H9 (cell line): ENCODE data around the gene WDR54. TPM values are rescaled to one million over a fixed set of nuclear protein-coding genes. Genes with fewer than 3 reads are reported as not detected.

Experiments
- DNase-seq: peaks from one replicate; pipeline ENCODE4 v3.0.0-alpha.2; 2017
- H2AFZ ChIP-seq: one replicate; pipeline ENCODE4 v1.6.1; 2013; ENCODE audit warnings: mild to moderate bottlenecking, low read length, control low read depth, moderate library complexity
- H2AK5ac ChIP-seq: 2 replicates; pipeline ENCODE4 v1.6.1; 2013; ENCODE audit warnings: low read length, control low read depth, mixed read lengths; ENCODE audit not compliant: insufficient read length
- H2BK120ac ChIP-seq: one replicate; pipeline ENCODE4 v1.6.1; 2013; ENCODE audit warnings: low read depth, mild to moderate bottlenecking, low read length, control low read depth, inconsistent platforms; ENCODE audit not compliant: poor library complexity, severe bottlenecking
- H2BK12ac ChIP-seq: 2 replicates; pipeline ENCODE4 v1.6.1; 2013; ENCODE audit warnings: low read length, control low read depth, mixed read lengths, low read depth; ENCODE audit not compliant: insufficient read length
- H2BK15ac ChIP-seq: 2 replicates; pipeline ENCODE4 v1.6.1; 2013; ENCODE audit warnings: low read depth, low read length, control low read depth
- H2BK20ac ChIP-seq: one replicate; pipeline ENCODE4 v1.6.1; 2013; ENCODE audit warnings: low read depth, mild to moderate bottlenecking, low read length, control low read depth, inconsistent platforms; ENCODE audit not compliant: poor library complexity, severe bottlenecking
- H2BK5ac ChIP-seq: 2 replicates; pipeline ENCODE4 v1.6.1; 2013; ENCODE audit warnings: low read length, control low read depth, mixed read lengths; ENCODE audit not compliant: insufficient read length
- H3K14ac ChIP-seq: 2 replicates; pipeline ENCODE4 v1.6.1; 2013; ENCODE audit warnings: low read length, control low read depth; ENCODE audit not compliant: insufficient read depth
- H3K18ac ChIP-seq: 2 replicates; pipeline ENCODE4 v1.6.1; 2013; ENCODE audit warnings: low read depth, mild to moderate bottlenecking, mixed read lengths, low read length, control low read depth; ENCODE audit not compliant: insufficient read length
- H3K23ac ChIP-seq: 2 replicates; pipeline ENCODE4 v1.6.1; 2013; ENCODE audit warnings: low read length, control low read depth, mixed read lengths, low read depth; ENCODE audit not compliant: insufficient read length
- H3K23me2 ChIP-seq: 2 replicates; pipeline ENCODE4 v1.6.1; 2013; ENCODE audit warnings: low read depth, mild to moderate bottlenecking, mixed read lengths, low read length, control low read depth; ENCODE audit not compliant: insufficient read length, poor library complexity, severe bottlenecking
- H3K27ac ChIP-seq: 2 replicates; pipeline ENCODE4 v1.5.1; 2013; ENCODE audit warnings: low read length, control low read depth, mixed read lengths, low read depth; ENCODE audit not compliant: insufficient read length
- H3K27me3 ChIP-seq: 2 replicates; pipeline ENCODE4 v1.6.1; 2013; ENCODE audit warnings: low read length, control low read depth, inconsistent platforms; ENCODE audit not compliant: insufficient read depth
- H3K4ac ChIP-seq: 2 replicates; pipeline ENCODE4 v1.6.1; 2013; ENCODE audit warnings: low read depth, mild to moderate bottlenecking, control low read depth, inconsistent platforms, low read length, moderate library complexity
- H3K4me1 ChIP-seq: 2 replicates; pipeline ENCODE4 v1.6.1; 2013; ENCODE audit warnings: low read length, control low read depth, inconsistent platforms; ENCODE audit not compliant: insufficient read depth
- H3K4me2 ChIP-seq: 2 replicates; pipeline ENCODE4 v1.6.1; 2013; ENCODE audit warnings: low read length, control low read depth, mixed read lengths; ENCODE audit not compliant: insufficient read length, insufficient read depth
- H3K56ac ChIP-seq: 2 replicates; pipeline ENCODE4 v1.6.1; 2013; ENCODE audit warnings: low read depth, mild to moderate bottlenecking, mixed read lengths, low read length, control low read depth; ENCODE audit not compliant: insufficient read length
- H3K79me1 ChIP-seq: 2 replicates; pipeline ENCODE4 v1.6.1; 2013; ENCODE audit warnings: low read depth, mild to moderate bottlenecking, moderate library complexity, low read length, control low read depth, inconsistent platforms; ENCODE audit not compliant: insufficient read depth, poor library complexity, severe bottlenecking
- H3K79me2 ChIP-seq: 2 replicates; pipeline ENCODE4 v1.6.1; 2013; ENCODE audit warnings: low read length, control low read depth, inconsistent platforms; ENCODE audit not compliant: insufficient read depth
- H3K9ac ChIP-seq: 2 replicates; pipeline ENCODE4 v1.6.1; 2013; ENCODE audit warnings: low read length, control low read depth, mixed read lengths; ENCODE audit not compliant: insufficient read length; ENCODE audit errors: extremely low read depth
- H3K9me3 ChIP-seq: one replicate; pipeline ENCODE4 v1.6.1; 2013; ENCODE audit warnings: low read depth, low read length, inconsistent platforms; ENCODE audit not compliant: control insufficient read depth
- H3T11ph ChIP-seq: one replicate; pipeline ENCODE4 v1.6.1; 2013; ENCODE audit warnings: mild to moderate bottlenecking, low read length, control low read depth, inconsistent platforms
- H4K20me1 ChIP-seq: one replicate; pipeline ENCODE4 v1.6.1; 2013; ENCODE audit not compliant: control insufficient read depth, insufficient read length, insufficient read depth
- H4K5ac ChIP-seq: 2 replicates; pipeline ENCODE4 v1.6.1; 2013; ENCODE audit warnings: low read depth, mild to moderate bottlenecking, mixed read lengths, low read length, control low read depth; ENCODE audit not compliant: insufficient read length
- H4K8ac ChIP-seq: replicated peaks from 2 replicates; pipeline ENCODE4 v1.6.1; 2013; ENCODE audit warnings: low read length, control low read depth, mixed read lengths, low read depth; ENCODE audit not compliant: insufficient read length
- H4K91ac ChIP-seq: 2 replicates; pipeline ENCODE4 v1.6.1; 2013; ENCODE audit warnings: low read depth, mild to moderate bottlenecking, moderate library complexity, mixed read lengths, low read length, control low read depth; ENCODE audit not compliant: insufficient read length
- H3K27ac Mint-ChIP-seq, 3 experiments: 2 replicates in 2 of 3; 3 replicates in 1 of 3; pipeline ENCODE4 v1.8.0; 2020 to 2021; ENCODE audit warnings: mixed read lengths in 3 of 3, mild to moderate bottlenecking in 1 of 3, moderate library complexity in 1 of 3
- H3K27me3 Mint-ChIP-seq: 2 replicates; pipeline ENCODE4 v1.8.0; 2021; ENCODE audit warnings: low read depth, mild to moderate bottlenecking, moderate library complexity, mixed read lengths
- H3K36me3 Mint-ChIP-seq, 3 experiments: 2 replicates in 2 of 3; 3 replicates in 1 of 3; pipeline ENCODE4 v1.8.0; 2020 to 2021; ENCODE audit warnings: low read depth in 3 of 3, mixed read lengths in 3 of 3; ENCODE audit not compliant: insufficient read depth in 1 of 3
- H3K4me1 Mint-ChIP-seq, 2 experiments: 2 replicates each; pipeline ENCODE4 v1.8.0; 2020; ENCODE audit warnings: mixed read lengths in 2 of 2
- H3K4me3 Mint-ChIP-seq, 2 experiments: 2 replicates in 1 of 2; 3 replicates in 1 of 2; pipeline ENCODE4 v1.8.0; 2020 to 2021; ENCODE audit warnings: mild to moderate bottlenecking in 2 of 2, mixed read lengths in 2 of 2, moderate library complexity in 1 of 2
- H3K9me3 Mint-ChIP-seq, 2 experiments: 2 replicates in 1 of 2; 3 replicates in 1 of 2; pipeline ENCODE4 v1.8.0; 2020; ENCODE audit warnings: mild to moderate bottlenecking in 2 of 2, mixed read lengths in 2 of 2, moderate library complexity in 1 of 2
- whole genome bisulfite sequencing: extraction: QIAGEN DNeasy Blood & Tissue Kit; methylation state at CpG from one replicate; pipeline ENCODE4 v1.1.7; 2013; ENCODE audit warnings: missing lambda C conversion rate, low lambda C conversion rate, mixed read lengths; ENCODE audit not compliant: insufficient read length; ENCODE audit errors: extremely low coverage; 5-methylcytosine and 5-hydroxymethylcytosine counted together
- total RNA-seq: library from RNA; stranded (reverse); gene quantifications from 2 replicates; pipeline ENCODE4 v1.2.1, GENCODE V29; 2021
- TF ChIP-seq, protein P1 (sequence below): fragments of 200-600 bp; sonication (generic); conservative IDR thresholded peaks from 3 replicates; pipeline ENCODE4 v1.8.0; 2021; ENCODE audit warnings: antibody characterized with exemption, mild to moderate bottlenecking

WDR54 gene
- total RNA-seq, 1 experiment from 2014 or later = 66.4 TPM

GRCh38 chr2:74415762-74416395, 5.7 kb upstream of the WDR54 start:
- no peak overlapping the region for H3K23ac ChIP-seq
- H4K8ac ChIP-seq = no peak overlapping the region
- H2BK5ac ChIP-seq = no peak overlapping the region
- no peak overlapping the region for H3K27ac ChIP-seq
- no peak overlapping the region; the same call in 1 of the 2 replicates for H3K14ac ChIP-seq
- no peak for DNase-seq
- H3K27ac Mint-ChIP-seq = no peak overlapping the region
- H3K18ac ChIP-seq = no peak overlapping the region
- WGBS = no CpG with 5 or more reads among the region's 35 CpGs
- H2AFZ ChIP-seq = no peak overlapping the region
- peaks cover 0 to 14% of the 10 kb centered on the region in 2 experiments; a peak in 2 of 4 replicates for H3K4me1 Mint-ChIP-seq
- no peak overlapping the region for H3K4me3 Mint-ChIP-seq
- no peak overlapping the region for H3K56ac ChIP-seq
- H2BK20ac ChIP-seq = no peak overlapping the region
- no peak overlapping the region for H2BK15ac ChIP-seq
- H2AK5ac ChIP-seq = no peak overlapping the region
- no peaks in the 10 kb centered on the region for H3K9me3 ChIP-seq
- H3K4me2 ChIP-seq = no peak overlapping the region
- H3T11ph ChIP-seq = no peak overlapping the region
- H4K20me1 ChIP-seq = no peaks in the 10 kb centered on the region
- no peaks in the 10 kb centered on the region for H3K27me3 ChIP-seq
- no peak overlapping the region for H4K5ac ChIP-seq
- no peaks in the 10 kb centered on the region for H3K79me2 ChIP-seq
- no peaks in the 10 kb centered on the region for H3K9me3 Mint-ChIP-seq
- no peak overlapping the region for H4K91ac ChIP-seq
- TF ChIP-seq, protein P1, sequence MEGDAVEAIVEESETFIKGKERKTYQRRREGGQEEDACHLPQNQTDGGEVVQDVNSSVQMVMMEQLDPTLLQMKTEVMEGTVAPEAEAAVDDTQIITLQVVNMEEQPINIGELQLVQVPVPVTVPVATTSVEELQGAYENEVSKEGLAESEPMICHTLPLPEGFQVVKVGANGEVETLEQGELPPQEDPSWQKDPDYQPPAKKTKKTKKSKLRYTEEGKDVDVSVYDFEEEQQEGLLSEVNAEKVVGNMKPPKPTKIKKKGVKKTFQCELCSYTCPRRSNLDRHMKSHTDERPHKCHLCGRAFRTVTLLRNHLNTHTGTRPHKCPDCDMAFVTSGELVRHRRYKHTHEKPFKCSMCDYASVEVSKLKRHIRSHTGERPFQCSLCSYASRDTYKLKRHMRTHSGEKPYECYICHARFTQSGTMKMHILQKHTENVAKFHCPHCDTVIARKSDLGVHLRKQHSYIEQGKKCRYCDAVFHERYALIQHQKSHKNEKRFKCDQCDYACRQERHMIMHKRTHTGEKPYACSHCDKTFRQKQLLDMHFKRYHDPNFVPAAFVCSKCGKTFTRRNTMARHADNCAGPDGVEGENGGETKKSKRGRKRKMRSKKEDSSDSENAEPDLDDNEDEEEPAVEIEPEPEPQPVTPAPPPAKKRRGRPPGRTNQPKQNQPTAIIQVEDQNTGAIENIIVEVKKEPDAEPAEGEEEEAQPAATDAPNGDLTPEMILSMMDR = no peak
- no peak overlapping the region for H3K9ac ChIP-seq
- H2BK12ac ChIP-seq = no peak overlapping the region
- H3K23me2 ChIP-seq = no peaks in the 10 kb centered on the region
- no peaks in the 10 kb centered on the region; a peak in 1 of 7 replicates for H3K36me3 Mint-ChIP-seq
- no peaks in the 10 kb centered on the region for H3K79me1 ChIP-seq
- H3K4ac ChIP-seq = no peak overlapping the region
- H3K27me3 Mint-ChIP-seq = peaks cover 23% of the 10 kb centered on the region
- no peak overlapping the region for H2BK120ac ChIP-seq
- no peaks in the 10 kb centered on the region for H3K4me1 ChIP-seq
